HepG2 (cell line): Measurements from ENCODE around the gene SEC16A. TPM values are rescaled to one million over a fixed set of nuclear protein-coding genes. Genes with fewer than 3 reads are reported as not detected.

Source experiments
- FOXK2 ChIP-seq: fragments of 450-650 bp; IDR thresholded peaks from 2 replicates; pipeline ENCODE4 v1.6.1; 2016
- MYC ChIP-seq: sonication (generic); formaldehyde crosslinking; IDR thresholded peaks from 2 replicates; pipeline ENCODE4 v1.9.0; 2021; ENCODE audit warnings: missing genetic modification reagents, borderline replicate concordance
- NFIC ChIP-seq: IDR thresholded peaks from 2 replicates; pipeline ENCODE4 v1.6.1; 2012; ENCODE audit warnings: mild to moderate bottlenecking, low read length, inconsistent platforms
- NFYB ChIP-seq: sonication (generic); formaldehyde crosslinking; IDR thresholded peaks from 2 replicates; pipeline ENCODE4 v1.4.0; 2020; ENCODE audit warnings: missing genetic modification reagents
- RARG ChIP-seq: sonication (generic); formaldehyde crosslinking; IDR thresholded peaks from 2 replicates; pipeline ENCODE4 v1.4.0; 2020; ENCODE audit warnings: low read depth, mild to moderate bottlenecking, missing genetic modification reagents
- RORA ChIP-seq: sonication (generic); formaldehyde crosslinking; IDR thresholded peaks from 2 replicates; pipeline ENCODE4 v1.5.0; 2020; ENCODE audit warnings: mild to moderate bottlenecking, missing genetic modification reagents, moderate library complexity
- SAFB2 ChIP-seq: sonication (generic); formaldehyde crosslinking; IDR thresholded peaks from 2 replicates; pipeline ENCODE4 v1.5.1; 2020; ENCODE audit warnings: missing genetic modification reagents, low read depth, mild to moderate bottlenecking, borderline replicate concordance
- TCF7L2 ChIP-seq: IDR thresholded peaks from 2 replicates; pipeline ENCODE4 v1.6.1; 2011; ENCODE audit warnings: mild to moderate bottlenecking, low read depth, low read length, moderate library complexity
- YEATS2 ChIP-seq: sonication (generic); formaldehyde crosslinking; IDR thresholded peaks from 2 replicates; pipeline ENCODE4 v1.4.0; 2020; ENCODE audit warnings: missing genetic modification reagents, borderline replicate concordance
- ZFP62 ChIP-seq: sonication (generic); formaldehyde crosslinking; IDR thresholded peaks from 2 replicates; pipeline ENCODE4 v1.4.0; 2020; ENCODE audit warnings: missing genetic modification reagents
- ZNF101 ChIP-seq: sonication (generic); formaldehyde crosslinking; IDR thresholded peaks from 2 replicates; pipeline ENCODE4 v1.4.0; 2020; ENCODE audit warnings: mild to moderate bottlenecking, low read depth, missing genetic modification reagents, borderline replicate concordance
- ZNF841 ChIP-seq: sonication (generic); formaldehyde crosslinking; IDR thresholded peaks from 2 replicates; pipeline ENCODE4 v1.8.1; 2023; ENCODE audit warnings: missing genetic modification reagents, borderline replicate concordance
- polyA plus RNA-seq, 8 experiments: library from polyadenylated mRNA; depleted of rRNA in 3 of 8; stranded (reverse) in 7 of 8; unstranded in 1 of 8; fragments of >200 nt; fragmentation: Illumina TruSeq in 4 of 8; extraction: Trizol in 4 of 8; gene quantifications; 2 replicates each; pipeline versions ENCODE4 v1.2.1 to v1.2.3, GENCODE V29; 2011 to 2016; ENCODE audit warnings: low read depth in 4 of 8, missing spikeins in 1 of 8, mixed read lengths in 1 of 8; ENCODE audit not compliant: insufficient read depth in 1 of 8
- total RNA-seq, 5 experiments: library from RNA; depleted of rRNA; stranded (reverse); fragments of >200 nt; fragmentation: Illumina TruSeq; extraction: Trizol; gene quantifications; 2 replicates each; pipeline ENCODE4 v1.2.3, GENCODE V29; 2016; ENCODE audit warnings: low read depth in 1 of 5
- TF ChIP-seq, protein P1 (sequence below): IDR thresholded peaks from 2 replicates; pipeline ENCODE4 v1.6.1; 2016; ENCODE audit warnings: low read depth, borderline replicate concordance
- TF ChIP-seq, protein P2 (sequence below): sonication (generic); formaldehyde crosslinking; IDR thresholded peaks from 2 replicates; pipeline ENCODE4 v1.4.0; 2020; ENCODE audit warnings: missing genetic modification reagents
- TF ChIP-seq, protein P3 (sequence below): sonication (generic); formaldehyde crosslinking; IDR thresholded peaks from 2 replicates; pipeline ENCODE4 v1.5.0; 2020; ENCODE audit warnings: mild to moderate bottlenecking, missing genetic modification reagents
- TF ChIP-seq, protein P4 (sequence below): sonication (generic); formaldehyde crosslinking; IDR thresholded peaks from 2 replicates; pipeline ENCODE4 v1.4.0; 2020; ENCODE audit warnings: mild to moderate bottlenecking, missing genetic modification reagents
- TF ChIP-seq, protein P5 (sequence below): sonication (generic); formaldehyde crosslinking; IDR thresholded peaks from 2 replicates; pipeline ENCODE4 v1.9.0; 2021; ENCODE audit warnings: missing genetic modification reagents, borderline replicate concordance

SEC16A gene
- total and polyA plus RNA-seq, 2 of the 13 experiments (the other 11 are each of a cell fraction or from before 2014, with no cell fraction given): 15.9 to 18.9 TPM

DNA sequence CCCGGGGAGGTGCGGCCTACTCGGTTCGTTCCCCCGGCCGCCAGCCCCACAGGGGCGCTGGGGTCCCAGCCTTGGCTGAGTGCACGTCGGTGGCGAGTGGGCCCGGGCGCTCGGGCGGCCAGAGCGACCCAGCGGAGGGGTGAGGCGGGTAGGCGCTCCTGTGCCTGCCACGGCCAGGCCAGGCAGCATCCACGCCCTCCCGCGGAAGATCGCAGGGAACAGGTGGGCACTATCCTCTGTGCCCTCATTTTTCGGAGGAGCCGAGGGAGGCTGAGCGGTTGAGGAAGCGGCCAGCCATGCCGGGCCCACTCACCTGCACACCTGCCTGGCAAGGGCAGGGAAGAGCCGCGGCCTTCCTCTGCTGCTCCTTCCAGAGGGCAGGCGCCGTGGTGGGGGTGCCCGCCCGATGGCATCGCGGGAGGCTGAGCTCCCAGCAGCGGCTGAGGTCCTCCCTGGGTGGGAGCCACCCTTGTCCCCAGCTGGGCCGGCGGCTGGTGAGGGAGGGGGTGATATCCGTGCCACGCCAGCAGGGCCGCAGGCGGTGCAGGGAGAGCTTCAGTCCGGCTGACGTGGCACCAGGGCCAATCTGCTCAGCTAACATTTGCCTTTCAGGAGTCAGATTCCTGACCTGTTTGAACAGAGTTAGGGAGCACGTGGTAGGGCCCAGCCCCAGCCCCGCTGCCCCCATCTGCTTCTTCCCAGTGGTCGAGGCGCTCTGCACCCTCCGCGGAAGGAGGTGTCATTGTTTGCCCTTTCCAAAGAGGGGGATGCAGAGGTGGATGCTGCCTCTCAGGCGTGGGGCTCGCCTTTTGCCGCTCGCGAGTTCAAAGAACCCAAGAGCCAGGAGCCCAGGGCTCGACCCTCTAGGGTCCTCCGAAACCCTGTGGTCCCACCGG is 1.6 kb upstream of the SEC16A start (continued):
- TF ChIP-seq, protein P1, sequence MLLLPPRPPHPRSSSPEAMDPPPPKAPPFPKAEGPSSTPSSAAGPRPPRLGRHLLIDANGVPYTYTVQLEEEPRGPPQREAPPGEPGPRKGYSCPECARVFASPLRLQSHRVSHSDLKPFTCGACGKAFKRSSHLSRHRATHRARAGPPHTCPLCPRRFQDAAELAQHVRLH (CRISPR knock-in tag): 0 out of 2 replicates have a peak, but pooled peaks have one; percentile 8
- TF ChIP-seq, protein P2, sequence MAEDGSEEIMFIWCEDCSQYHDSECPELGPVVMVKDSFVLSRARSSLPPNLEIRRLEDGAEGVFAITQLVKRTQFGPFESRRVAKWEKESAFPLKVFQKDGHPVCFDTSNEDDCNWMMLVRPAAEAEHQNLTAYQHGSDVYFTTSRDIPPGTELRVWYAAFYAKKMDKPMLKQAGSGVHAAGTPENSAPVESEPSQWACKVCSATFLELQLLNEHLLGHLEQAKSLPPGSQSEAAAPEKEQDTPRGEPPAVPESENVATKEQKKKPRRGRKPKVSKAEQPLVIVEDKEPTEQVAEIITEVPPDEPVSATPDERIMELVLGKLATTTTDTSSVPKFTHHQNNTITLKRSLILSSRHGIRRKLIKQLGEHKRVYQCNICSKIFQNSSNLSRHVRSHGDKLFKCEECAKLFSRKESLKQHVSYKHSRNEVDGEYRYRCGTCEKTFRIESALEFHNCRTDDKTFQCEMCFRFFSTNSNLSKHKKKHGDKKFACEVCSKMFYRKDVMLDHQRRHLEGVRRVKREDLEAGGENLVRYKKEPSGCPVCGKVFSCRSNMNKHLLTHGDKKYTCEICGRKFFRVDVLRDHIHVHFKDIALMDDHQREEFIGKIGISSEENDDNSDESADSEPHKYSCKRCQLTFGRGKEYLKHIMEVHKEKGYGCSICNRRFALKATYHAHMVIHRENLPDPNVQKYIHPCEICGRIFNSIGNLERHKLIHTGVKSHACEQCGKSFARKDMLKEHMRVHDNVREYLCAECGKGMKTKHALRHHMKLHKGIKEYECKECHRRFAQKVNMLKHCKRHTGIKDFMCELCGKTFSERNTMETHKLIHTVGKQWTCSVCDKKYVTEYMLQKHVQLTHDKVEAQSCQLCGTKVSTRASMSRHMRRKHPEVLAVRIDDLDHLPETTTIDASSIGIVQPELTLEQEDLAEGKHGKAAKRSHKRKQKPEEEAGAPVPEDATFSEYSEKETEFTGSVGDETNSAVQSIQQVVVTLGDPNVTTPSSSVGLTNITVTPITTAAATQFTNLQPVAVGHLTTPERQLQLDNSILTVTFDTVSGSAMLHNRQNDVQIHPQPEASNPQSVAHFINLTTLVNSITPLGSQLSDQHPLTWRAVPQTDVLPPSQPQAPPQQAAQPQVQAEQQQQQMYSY (CRISPR knock-in tag): 0 out of 2 replicates have a peak, but pooled peaks have one; percentile 11
- TF ChIP-seq MYC (peak; percentile 52; the same call in 1 of the 2 replicates), TCF7L2 (no peak), NFIC (no peak), YEATS2 (CRISPR knock-in tag) (peak; percentile 60; the same call in 1 of the 2 replicates), ZNF101 (CRISPR knock-in tag) (no peak), NFYB (CRISPR knock-in tag) (no peak), ZFP62 (no peak), ZNF841 (CRISPR knock-in tag) (no peak), FOXK2 (no peak), RORA (CRISPR knock-in tag) (no peak), SAFB2 (CRISPR knock-in tag) (no peak), RARG (CRISPR knock-in tag) (no peak)
- TF ChIP-seq, protein P3, sequence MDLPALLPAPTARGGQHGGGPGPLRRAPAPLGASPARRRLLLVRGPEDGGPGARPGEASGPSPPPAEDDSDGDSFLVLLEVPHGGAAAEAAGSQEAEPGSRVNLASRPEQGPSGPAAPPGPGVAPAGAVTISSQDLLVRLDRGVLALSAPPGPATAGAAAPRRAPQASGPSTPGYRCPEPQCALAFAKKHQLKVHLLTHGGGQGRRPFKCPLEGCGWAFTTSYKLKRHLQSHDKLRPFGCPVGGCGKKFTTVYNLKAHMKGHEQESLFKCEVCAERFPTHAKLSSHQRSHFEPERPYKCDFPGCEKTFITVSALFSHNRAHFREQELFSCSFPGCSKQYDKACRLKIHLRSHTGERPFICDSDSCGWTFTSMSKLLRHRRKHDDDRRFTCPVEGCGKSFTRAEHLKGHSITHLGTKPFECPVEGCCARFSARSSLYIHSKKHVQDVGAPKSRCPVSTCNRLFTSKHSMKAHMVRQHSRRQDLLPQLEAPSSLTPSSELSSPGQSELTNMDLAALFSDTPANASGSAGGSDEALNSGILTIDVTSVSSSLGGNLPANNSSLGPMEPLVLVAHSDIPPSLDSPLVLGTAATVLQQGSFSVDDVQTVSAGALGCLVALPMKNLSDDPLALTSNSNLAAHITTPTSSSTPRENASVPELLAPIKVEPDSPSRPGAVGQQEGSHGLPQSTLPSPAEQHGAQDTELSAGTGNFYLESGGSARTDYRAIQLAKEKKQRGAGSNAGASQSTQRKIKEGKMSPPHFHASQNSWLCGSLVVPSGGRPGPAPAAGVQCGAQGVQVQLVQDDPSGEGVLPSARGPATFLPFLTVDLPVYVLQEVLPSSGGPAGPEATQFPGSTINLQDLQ: no peak
- TF ChIP-seq, protein P4, sequence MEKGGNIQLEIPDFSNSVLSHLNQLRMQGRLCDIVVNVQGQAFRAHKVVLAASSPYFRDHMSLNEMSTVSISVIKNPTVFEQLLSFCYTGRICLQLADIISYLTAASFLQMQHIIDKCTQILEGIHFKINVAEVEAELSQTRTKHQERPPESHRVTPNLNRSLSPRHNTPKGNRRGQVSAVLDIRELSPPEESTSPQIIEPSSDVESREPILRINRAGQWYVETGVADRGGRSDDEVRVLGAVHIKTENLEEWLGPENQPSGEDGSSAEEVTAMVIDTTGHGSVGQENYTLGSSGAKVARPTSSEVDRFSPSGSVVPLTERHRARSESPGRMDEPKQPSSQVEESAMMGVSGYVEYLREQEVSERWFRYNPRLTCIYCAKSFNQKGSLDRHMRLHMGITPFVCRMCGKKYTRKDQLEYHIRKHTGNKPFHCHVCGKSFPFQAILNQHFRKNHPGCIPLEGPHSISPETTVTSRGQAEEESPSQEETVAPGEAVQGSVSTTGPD (CRISPR knock-in tag): no peak
- TF ChIP-seq, protein P5, sequence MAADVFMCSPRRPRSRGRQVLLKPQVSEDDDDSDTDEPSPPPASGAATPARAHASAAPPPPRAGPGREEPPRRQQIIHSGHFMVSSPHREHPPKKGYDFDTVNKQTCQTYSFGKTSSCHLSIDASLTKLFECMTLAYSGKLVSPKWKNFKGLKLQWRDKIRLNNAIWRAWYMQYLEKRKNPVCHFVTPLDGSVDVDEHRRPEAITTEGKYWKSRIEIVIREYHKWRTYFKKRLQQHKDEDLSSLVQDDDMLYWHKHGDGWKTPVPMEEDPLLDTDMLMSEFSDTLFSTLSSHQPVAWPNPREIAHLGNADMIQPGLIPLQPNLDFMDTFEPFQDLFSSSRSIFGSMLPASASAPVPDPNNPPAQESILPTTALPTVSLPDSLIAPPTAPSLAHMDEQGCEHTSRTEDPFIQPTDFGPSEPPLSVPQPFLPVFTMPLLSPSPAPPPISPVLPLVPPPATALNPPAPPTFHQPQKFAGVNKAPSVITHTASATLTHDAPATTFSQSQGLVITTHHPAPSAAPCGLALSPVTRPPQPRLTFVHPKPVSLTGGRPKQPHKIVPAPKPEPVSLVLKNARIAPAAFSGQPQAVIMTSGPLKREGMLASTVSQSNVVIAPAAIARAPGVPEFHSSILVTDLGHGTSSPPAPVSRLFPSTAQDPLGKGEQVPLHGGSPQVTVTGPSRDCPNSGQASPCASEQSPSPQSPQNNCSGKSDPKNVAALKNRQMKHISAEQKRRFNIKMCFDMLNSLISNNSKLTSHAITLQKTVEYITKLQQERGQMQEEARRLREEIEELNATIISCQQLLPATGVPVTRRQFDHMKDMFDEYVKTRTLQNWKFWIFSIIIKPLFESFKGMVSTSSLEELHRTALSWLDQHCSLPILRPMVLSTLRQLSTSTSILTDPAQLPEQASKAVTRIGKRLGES (CRISPR knock-in tag): no peak
